Liver (tissue), 9 donors: ENCODE results near the gene CFAP299. TPM values are rescaled to one million over a fixed set of nuclear protein-coding genes. Genes with fewer than 3 reads are reported as not detected.

Source experiments
- DNase-seq: peaks from one replicate; pipeline ENCODE4 v3.0.0-alpha.2; 2017; ENCODE audit warnings: low spot score
- H3K27ac ChIP-seq, 2 donors: one replicate each; pipeline ENCODE4 v1.7.0; 2013; ENCODE audit warnings: inconsistent platforms in 2 of 2, low read length in 2 of 2, control low read depth in 1 of 2, low read depth in 1 of 2, mild to moderate bottlenecking in 1 of 2
- H3K27me3 ChIP-seq, 4 donors: one replicate each; pipeline versions ENCODE4 v1.6.1 to v1.7.0; 2013; ENCODE audit warnings: low read length in 3 of 4, inconsistent platforms in 1 of 4, mild to moderate bottlenecking in 1 of 4, moderate library complexity in 1 of 4; ENCODE audit not compliant: control insufficient read depth in 4 of 4, insufficient read depth in 4 of 4
- H3K36me3 ChIP-seq, 4 donors: one replicate each; pipeline versions ENCODE4 v1.6.1 to v1.7.0; 2013; ENCODE audit warnings: low read length in 3 of 4, mild to moderate bottlenecking in 3 of 4, low read depth in 1 of 4, moderate library complexity in 1 of 4; ENCODE audit not compliant: control insufficient read depth in 4 of 4, insufficient read depth in 3 of 4
- H3K4me1 ChIP-seq, 4 donors: one replicate each; pipeline versions ENCODE4 v1.6.1 to v1.7.0; 2013; ENCODE audit warnings: low read length in 3 of 4, mild to moderate bottlenecking in 3 of 4, moderate library complexity in 1 of 4; ENCODE audit not compliant: control insufficient read depth in 4 of 4, insufficient read depth in 4 of 4
- H3K4me3 ChIP-seq, 3 donors: one replicate each; pipeline versions ENCODE4 v1.6.1 to v1.7.0; 2013; ENCODE audit warnings: low read length in 3 of 3, control low read depth in 1 of 3, low read depth in 1 of 3, mild to moderate bottlenecking in 1 of 3
- H3K9ac ChIP-seq, 2 donors: one replicate each; pipeline ENCODE4 v1.7.0; 2013; ENCODE audit warnings: low read length in 2 of 2, mild to moderate bottlenecking in 2 of 2, moderate library complexity in 2 of 2, control low read depth in 1 of 2, low read depth in 1 of 2
- H3K9me3 ChIP-seq, 4 donors: one replicate each; pipeline versions ENCODE4 v1.6.1 to v1.7.0; 2013; ENCODE audit warnings: low read length in 3 of 4; ENCODE audit not compliant: control insufficient read depth in 4 of 4
- FOXA1 ChIP-seq: IDR thresholded peaks from 2 replicates; pipeline ENCODE4 v1.6.1; 2016; ENCODE audit warnings: antibody characterized with exemption
- FOXA2 ChIP-seq: IDR thresholded peaks from 2 replicates; pipeline ENCODE4 v1.6.1; 2016; ENCODE audit warnings: antibody characterized with exemption
- GABPA ChIP-seq, 2 donors: IDR thresholded peaks in 1 of 2; conservative IDR thresholded peaks in 1 of 2; 2 replicates each; pipeline ENCODE4 v1.6.1; 2016; ENCODE audit warnings: antibody characterized with exemption in 2 of 2, mild to moderate bottlenecking in 1 of 2, moderate library complexity in 1 of 2
- HNF4A ChIP-seq, 2 donors: conservative IDR thresholded peaks; 2 replicates each; pipeline ENCODE4 v1.6.1; 2016; ENCODE audit warnings: antibody characterized with exemption in 2 of 2, mild to moderate bottlenecking in 2 of 2
- JUND ChIP-seq, 2 donors: IDR thresholded peaks; 2 replicates each; pipeline ENCODE4 v1.6.1; 2016; ENCODE audit warnings: antibody characterized with exemption in 2 of 2
- MAX ChIP-seq: IDR thresholded peaks from 2 replicates; pipeline ENCODE4 v1.6.1; 2016; ENCODE audit warnings: antibody characterized with exemption
- NR2F2 ChIP-seq: IDR thresholded peaks from 2 replicates; pipeline ENCODE4 v1.6.1; 2016; ENCODE audit warnings: antibody characterized with exemption
- RAD21 ChIP-seq, 2 donors: IDR thresholded peaks; 2 replicates each; pipeline ENCODE4 v1.6.1; 2016; ENCODE audit warnings: antibody characterized with exemption in 2 of 2, mild to moderate bottlenecking in 2 of 2
- RXRA ChIP-seq, 2 donors: IDR thresholded peaks; 2 replicates each; pipeline ENCODE4 v1.6.1; 2017 to 2018; ENCODE audit warnings: antibody characterized with exemption in 2 of 2, mild to moderate bottlenecking in 1 of 2
- SP1 ChIP-seq: IDR thresholded peaks from 2 replicates; pipeline ENCODE4 v1.6.1; 2018; ENCODE audit warnings: antibody characterized with exemption, mild to moderate bottlenecking
- TAF1 ChIP-seq: conservative IDR thresholded peaks from 2 replicates; pipeline ENCODE4 v1.6.1; 2016; ENCODE audit warnings: antibody characterized with exemption, mild to moderate bottlenecking
- YY1 ChIP-seq: IDR thresholded peaks from 2 replicates; pipeline ENCODE4 v1.6.1; 2016; ENCODE audit warnings: antibody characterized with exemption, mild to moderate bottlenecking
- WGBS: extraction: QIAGEN DNeasy Blood & Tissue Kit; methylation state at CpG from one replicate; pipeline ENCODE4 v1.1.7; 2013; 5-methylcytosine and 5-hydroxymethylcytosine counted together
- polyA plus RNA-seq, 2 donors: library from polyadenylated mRNA; stranded (reverse) in 1 of 2; unstranded in 1 of 2; fragments of 200-250 nt in 1 of 2; fragments of >200 nt in 1 of 2; fragmentation: Nextera tagmentation in 1 of 2; extraction: Ambion mirVana in 1 of 2; gene quantifications; one replicate each; pipeline versions ENCODE4 v1.2.1 to v1.2.3, GENCODE V29; 2013 to 2015
- total RNA-seq, 2 donors: library from RNA; depleted of rRNA; stranded (reverse); fragments of >200 nt; gene quantifications; one replicate each; pipeline ENCODE4 v1.2.3, GENCODE V29; 2014
- TF ChIP-seq, protein P1 (sequence below): IDR thresholded peaks from 2 replicates; pipeline ENCODE4 v1.6.1; 2016; ENCODE audit warnings: antibody characterized with exemption
- TF ChIP-seq, protein P2 (sequence below): fragments of 150-350 bp; IDR thresholded peaks from 2 replicates; pipeline ENCODE4 v1.5.1; 2017; ENCODE audit warnings: improper control_type of control experiment, low read depth, low read length; ENCODE audit not compliant: missing input control
- donor health status: healthy.
- donor health status: healthy.
- donor health status: healthy.
- donor health status: healthy.
- donor health status: healthy.

Gene CFAP299
- total and polyA plus RNA-seq, 4 donors = not detected

DNA sequence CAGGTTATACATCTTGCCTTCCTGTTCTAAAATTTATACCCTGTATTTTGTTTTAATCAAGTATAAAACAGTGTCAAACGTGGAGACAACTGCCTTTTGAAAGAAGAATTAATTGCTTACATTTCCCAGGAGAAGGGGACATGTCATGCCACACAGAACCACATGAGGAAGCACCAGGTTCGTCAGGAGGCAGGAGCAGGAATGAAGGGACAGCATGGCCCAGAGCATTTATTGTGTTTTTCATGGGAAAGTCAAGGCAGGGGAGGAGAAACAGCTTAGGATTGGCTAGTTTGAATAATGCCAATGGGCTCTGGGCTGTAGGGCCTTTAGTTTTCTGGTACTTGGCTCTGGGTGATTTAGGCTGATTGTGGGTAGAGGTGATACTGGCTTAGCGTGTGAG is 203.7 kb downstream of the CFAP299 start:
- 51% methylated on average over 3 of the region's 3 CpGs for WGBS

GRCh38 chr4:80540349-80540748 is 204.8 kb downstream of the CFAP299 start:
- 52% methylated on average over 1 of the region's 1 CpG for WGBS
- Histone ChIP-seq H3K27me3 (no peaks in the 10 kb centered on the region), H3K27ac (no peak overlapping the region), H3K9me3 (no peaks in the 10 kb centered on the region), H3K9ac (no peak overlapping the region), H3K4me3 (no peak overlapping the region), H3K36me3 (no peaks in the 10 kb centered on the region), H3K4me1 (no peaks in the 10 kb centered on the region)
- DNase-seq = no peak
- no peak for TF ChIP-seq YY1
- no peak for TF ChIP-seq FOXA2
- no peak for TF ChIP-seq MAX
- no peak for TF ChIP-seq RXRA (IDR thresholded peaks at IDR 0.05)
- no peak for TF ChIP-seq SP1
- no peak for TF ChIP-seq FOXA1
- TF ChIP-seq HNF4A (conservative IDR thresholded peaks at IDR 0.05) = no peak
- no peak for TF ChIP-seq GABPA (IDR thresholded peaks at IDR 0.05 in 1 of 2, conservative IDR thresholded peaks at IDR 0.05 in 1 of 2)
- no peak for TF ChIP-seq NR2F2
- TF ChIP-seq, protein P1, sequence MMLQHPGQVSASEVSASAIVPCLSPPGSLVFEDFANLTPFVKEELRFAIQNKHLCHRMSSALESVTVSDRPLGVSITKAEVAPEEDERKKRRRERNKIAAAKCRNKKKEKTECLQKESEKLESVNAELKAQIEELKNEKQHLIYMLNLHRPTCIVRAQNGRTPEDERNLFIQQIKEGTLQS = no peak
- TF ChIP-seq RAD21 (IDR thresholded peaks at IDR 0.05) = no peak

More for the DNA sequence above, 203.7 kb downstream of the CFAP299 start:
- Histone ChIP-seq H3K27ac (no peak overlapping the region), H3K4me3 (no peak overlapping the region), H3K9ac (no peak overlapping the region), H3K9me3 (no peaks in the 10 kb centered on the region), H3K27me3 (no peaks in the 10 kb centered on the region), H3K36me3 (no peaks in the 10 kb centered on the region), H3K4me1 (no peaks in the 10 kb centered on the region)
- TF ChIP-seq HNF4A (conservative IDR thresholded peaks at IDR 0.05) (no peak), RXRA (IDR thresholded peaks at IDR 0.05) (no peak), JUND (IDR thresholded peaks at IDR 0.05) (no peak), SP1 (no peak), MAX (no peak), NR2F2 (no peak), TAF1 (no peak)
- TF ChIP-seq, protein P1 = no peak
- TF ChIP-seq, protein P2, sequence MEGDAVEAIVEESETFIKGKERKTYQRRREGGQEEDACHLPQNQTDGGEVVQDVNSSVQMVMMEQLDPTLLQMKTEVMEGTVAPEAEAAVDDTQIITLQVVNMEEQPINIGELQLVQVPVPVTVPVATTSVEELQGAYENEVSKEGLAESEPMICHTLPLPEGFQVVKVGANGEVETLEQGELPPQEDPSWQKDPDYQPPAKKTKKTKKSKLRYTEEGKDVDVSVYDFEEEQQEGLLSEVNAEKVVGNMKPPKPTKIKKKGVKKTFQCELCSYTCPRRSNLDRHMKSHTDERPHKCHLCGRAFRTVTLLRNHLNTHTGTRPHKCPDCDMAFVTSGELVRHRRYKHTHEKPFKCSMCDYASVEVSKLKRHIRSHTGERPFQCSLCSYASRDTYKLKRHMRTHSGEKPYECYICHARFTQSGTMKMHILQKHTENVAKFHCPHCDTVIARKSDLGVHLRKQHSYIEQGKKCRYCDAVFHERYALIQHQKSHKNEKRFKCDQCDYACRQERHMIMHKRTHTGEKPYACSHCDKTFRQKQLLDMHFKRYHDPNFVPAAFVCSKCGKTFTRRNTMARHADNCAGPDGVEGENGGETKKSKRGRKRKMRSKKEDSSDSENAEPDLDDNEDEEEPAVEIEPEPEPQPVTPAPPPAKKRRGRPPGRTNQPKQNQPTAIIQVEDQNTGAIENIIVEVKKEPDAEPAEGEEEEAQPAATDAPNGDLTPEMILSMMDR = no peak
- DNase-seq = no peak

GRCh38 chr4:80540785-80541469 is 205.4 kb downstream of the CFAP299 start:
- Histone ChIP-seq H3K4me3 (no peak overlapping the region), H3K27me3 (no peaks in the 10 kb centered on the region), H3K9ac (no peak overlapping the region), H3K27ac (no peak overlapping the region), H3K36me3 (no peaks in the 10 kb centered on the region), H3K9me3 (no peaks in the 10 kb centered on the region), H3K4me1 (no peaks in the 10 kb centered on the region)
- 58% methylated on average over 5 of the region's 5 CpGs for WGBS
- no peak for TF ChIP-seq SP1
- no peak for TF ChIP-seq HNF4A (conservative IDR thresholded peaks at IDR 0.05)
- no peak for TF ChIP-seq RAD21 (IDR thresholded peaks at IDR 0.05)
- TF ChIP-seq, protein P1 = no peak
- no peak for TF ChIP-seq FOXA2
- no peak for DNase-seq
